GM21723 (cell line): Measurements from ENCODE around the gene RER1.
"Not testable (repeated sequence)": the region's sequence is repeated elsewhere in the genome, so short reads cannot be mapped to it uniquely, and the experiment has no call there.

Source experiments
- ATAC-seq: cut with Tn5 transposase; IDR thresholded peaks from one replicate; pipeline ENCODE4 v1.9.1; 2021; ENCODE audit warnings: mild to moderate bottlenecking, moderate library complexity; ENCODE audit not compliant: unreplicated experiment

RER1 gene

GRCh38 chr1:2440346-2440745, 48.7 kb downstream of the RER1 start:
- not testable (repeated sequence) for ATAC-seq

- no peak for ATAC-seq
Observed at GRCh38 chr1:2441746-2442145, 50.1 kb downstream of the RER1 start.

GRCh38 chr1:2442661-2443060, 51.0 kb downstream of the RER1 start:
- ATAC-seq, result no peak

- no peak for ATAC-seq
Observed at GRCh38 chr1:2443277-2444137, 51.9 kb downstream of the RER1 start.

- no peak for ATAC-seq
Observed at GRCh38 chr1:2444138-2444591, 52.5 kb downstream of the RER1 start.

GRCh38 chr1:2445162-2445822, 53.7 kb downstream of the RER1 start:
- ATAC-seq, result no peak

GRCh38 chr1:2445823-2446215, 54.2 kb downstream of the RER1 start:
- no peak for ATAC-seq

- ATAC-seq, result no peak
Observed at GRCh38 chr1:2446394-2446793, 54.8 kb downstream of the RER1 start.

GRCh38 chr1:2446861-2447260, 55.2 kb downstream of the RER1 start:
- no peak for ATAC-seq

- no peak for ATAC-seq
Observed at GRCh38 chr1:2447276-2448097, 55.8 kb downstream of the RER1 start.

- no peak for ATAC-seq
Observed at GRCh38 chr1:2448098-2448445, 56.4 kb downstream of the RER1 start.

GRCh38 chr1:2449636-2450454, 58.2 kb downstream of the RER1 start:
- no peak for ATAC-seq

- ATAC-seq, result no peak
Observed at GRCh38 chr1:2451741-2452140, 60.1 kb downstream of the RER1 start.

- no peak for ATAC-seq
Observed at GRCh38 chr1:2452201-2452931, 60.7 kb downstream of the RER1 start.

- no peak for ATAC-seq
Observed at GRCh38 chr1:2452932-2453315, 61.3 kb downstream of the RER1 start.

- no peak for ATAC-seq
Observed at GRCh38 chr1:2454227-2454626, 62.6 kb downstream of the RER1 start.
